H1 (cell line): ENCODE measurements around the gene ARL10.

ENCODE experiments used
- EP300 ChIP-seq, 2 experiments: IDR thresholded peaks; 1 replicate in 1 of 2; 2 replicates in 1 of 2; pipeline ENCODE4 v1.6.1; 2011 to 2012; ENCODE audit warnings: low read depth in 2 of 2, low read length in 2 of 2, mild to moderate bottlenecking in 2 of 2, borderline replicate concordance in 1 of 2, inconsistent platforms in 1 of 2, moderate library complexity in 1 of 2
- JUND ChIP-seq: IDR thresholded peaks from 2 replicates; pipeline ENCODE4 v1.6.1; 2011; ENCODE audit warnings: mild to moderate bottlenecking, improper control_type of control experiment, low read length
- RAD21 ChIP-seq, 2 experiments: IDR thresholded peaks in 1 of 2; conservative IDR thresholded peaks in 1 of 2; 2 replicates each; pipeline ENCODE4 v1.6.1; 2011; ENCODE audit warnings: low read depth in 2 of 2, low read length in 2 of 2, improper control_type of control experiment in 1 of 2, inconsistent platforms in 1 of 2, mild to moderate bottlenecking in 1 of 2, moderate library complexity in 1 of 2
- TCF12 ChIP-seq: IDR thresholded peaks from 2 replicates; pipeline ENCODE4 v1.6.1; 2011; ENCODE audit warnings: low read depth, mild to moderate bottlenecking, low read length
- ZNF274 ChIP-seq: IDR thresholded peaks from 2 replicates; pipeline ENCODE4 v1.7.0; 2012; ENCODE audit warnings: low read length, borderline replicate concordance; ENCODE audit errors: extremely low read depth
- TF ChIP-seq, protein P1 (sequence below), 3 experiments: IDR thresholded peaks; 1 replicate in 2 of 3; 2 replicates in 1 of 3; pipeline versions ENCODE4 v1.5.1 to v1.6.1; 2011; ENCODE audit warnings: low read length in 3 of 3, mild to moderate bottlenecking in 3 of 3, inconsistent platforms in 2 of 3, low read depth in 1 of 3, moderate library complexity in 1 of 3; ENCODE audit not compliant: insufficient read depth in 1 of 3; ENCODE audit errors: control extremely low read depth in 1 of 3

DNA sequence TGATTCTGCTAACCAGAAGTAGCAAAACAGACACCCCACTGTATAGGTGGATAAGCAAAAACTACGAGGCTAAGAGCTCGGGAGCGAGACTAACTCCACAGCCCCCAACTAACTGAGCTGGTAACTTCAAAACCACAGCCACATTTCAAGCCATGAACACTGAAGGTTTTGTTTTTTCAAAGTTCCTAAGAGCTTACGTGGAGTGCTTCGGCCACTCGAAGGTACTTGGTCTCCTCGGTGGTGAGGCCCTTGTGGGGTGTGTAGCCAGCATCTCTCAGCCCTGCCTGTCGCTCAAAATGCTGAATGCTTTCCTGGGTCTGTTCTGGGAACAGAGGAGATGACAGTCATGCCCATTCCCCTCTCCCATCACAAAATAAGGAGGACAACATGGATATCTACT is 14.9 kb upstream of the ARL10 start:
- TF ChIP-seq EP300 (IDR thresholded peaks at IDR 0.05; ENCODE audit: borderline replicate concordance in 1 of 2, low read depth in 2 of 2, low read length in 2 of 2) = no peak
- TF ChIP-seq JUND = no peak
- no peak for TF ChIP-seq RAD21 (IDR thresholded peaks at IDR 0.05 in 1 of 2, conservative IDR thresholded peaks at IDR 0.05 in 1 of 2; ENCODE audit: low read depth in 2 of 2, low read length in 2 of 2)
- TF ChIP-seq, protein P1, sequence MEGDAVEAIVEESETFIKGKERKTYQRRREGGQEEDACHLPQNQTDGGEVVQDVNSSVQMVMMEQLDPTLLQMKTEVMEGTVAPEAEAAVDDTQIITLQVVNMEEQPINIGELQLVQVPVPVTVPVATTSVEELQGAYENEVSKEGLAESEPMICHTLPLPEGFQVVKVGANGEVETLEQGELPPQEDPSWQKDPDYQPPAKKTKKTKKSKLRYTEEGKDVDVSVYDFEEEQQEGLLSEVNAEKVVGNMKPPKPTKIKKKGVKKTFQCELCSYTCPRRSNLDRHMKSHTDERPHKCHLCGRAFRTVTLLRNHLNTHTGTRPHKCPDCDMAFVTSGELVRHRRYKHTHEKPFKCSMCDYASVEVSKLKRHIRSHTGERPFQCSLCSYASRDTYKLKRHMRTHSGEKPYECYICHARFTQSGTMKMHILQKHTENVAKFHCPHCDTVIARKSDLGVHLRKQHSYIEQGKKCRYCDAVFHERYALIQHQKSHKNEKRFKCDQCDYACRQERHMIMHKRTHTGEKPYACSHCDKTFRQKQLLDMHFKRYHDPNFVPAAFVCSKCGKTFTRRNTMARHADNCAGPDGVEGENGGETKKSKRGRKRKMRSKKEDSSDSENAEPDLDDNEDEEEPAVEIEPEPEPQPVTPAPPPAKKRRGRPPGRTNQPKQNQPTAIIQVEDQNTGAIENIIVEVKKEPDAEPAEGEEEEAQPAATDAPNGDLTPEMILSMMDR (IDR thresholded peaks at IDR 0.05; ENCODE audit: control extremely low read depth in 1 of 3, insufficient read depth in 1 of 3, low read depth in 1 of 3, low read length in 3 of 3) = no peak
- no peak for TF ChIP-seq ZNF274
- TF ChIP-seq TCF12 = no peak
